Hematopoietic multipotent progenitor cell treated with erythropoietin and hydrocortisone succinate and interleukin-3 and kit ligand, for 17 days (in vitro differentiated cells): Measurements from ENCODE around the gene CHRNA9.

Experiments used
- DNase-seq: peaks from one replicate; pipeline ENCODE4 v3.0.0-alpha.2; 2015; ENCODE audit warnings: low spot score

The CHRNA9 gene

GRCh38 chr4:40340030-40340429 is 4.9 kb downstream of the CHRNA9 start:
- no peak for DNase-seq

GRCh38 chr4:40347472-40347871 is 12.3 kb downstream of the CHRNA9 start:
- no peak for DNase-seq

GRCh38 chr4:40348000-40348399 is 12.9 kb downstream of the CHRNA9 start:
- DNase-seq: no peak

GRCh38 chr4:40349561-40350198 is 14.5 kb downstream of the CHRNA9 start:
- DNase-seq: no peak

DNA sequence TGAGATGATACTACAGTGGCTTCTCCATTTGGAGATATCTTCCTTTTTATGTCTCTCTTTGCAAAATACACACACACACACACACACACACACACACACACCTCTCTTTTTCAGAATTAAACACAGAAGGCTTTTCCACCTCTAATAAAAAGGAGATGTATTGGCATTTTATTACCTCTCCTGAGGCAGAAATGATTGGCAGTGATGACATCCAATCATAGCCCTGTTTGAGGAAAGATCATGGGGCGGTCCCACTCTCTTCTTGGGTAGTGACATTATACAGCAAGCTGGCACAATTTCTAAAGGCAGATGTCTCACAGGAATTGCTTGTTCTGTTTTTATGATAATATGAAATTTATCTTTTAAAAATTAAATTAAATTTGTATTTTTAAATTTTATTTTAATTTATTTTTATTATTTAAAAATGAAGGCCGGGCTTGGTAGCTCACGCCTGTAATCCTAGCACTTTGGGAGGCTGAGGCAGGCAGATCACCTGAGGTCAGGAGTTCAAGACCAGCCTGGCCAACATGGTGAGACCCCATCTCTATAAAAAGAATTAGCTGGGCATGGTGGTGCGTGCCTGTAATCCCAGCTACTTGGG is 15.6 kb downstream of the CHRNA9 start:
- no peak for DNase-seq

DNA sequence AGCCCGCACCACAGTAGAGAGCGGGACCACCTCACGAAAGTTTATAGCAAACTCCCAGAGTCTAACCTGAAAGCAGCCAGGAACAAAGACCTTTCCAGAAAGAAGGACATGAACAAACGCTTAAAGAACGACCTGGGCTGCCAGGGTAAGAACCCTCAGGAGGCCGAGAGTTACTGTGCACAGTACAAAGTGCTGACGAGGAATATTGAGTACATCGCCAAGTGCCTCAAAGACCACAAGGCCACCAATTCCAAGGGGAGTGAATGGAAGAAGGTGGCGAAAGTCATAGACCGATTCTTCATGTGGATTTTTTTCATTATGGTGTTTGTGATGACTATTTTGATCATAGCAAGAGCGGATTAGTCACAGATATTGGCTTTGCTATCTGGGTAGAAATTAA is 19.0 kb downstream of the CHRNA9 start:
- DNase-seq: no peak

DNA sequence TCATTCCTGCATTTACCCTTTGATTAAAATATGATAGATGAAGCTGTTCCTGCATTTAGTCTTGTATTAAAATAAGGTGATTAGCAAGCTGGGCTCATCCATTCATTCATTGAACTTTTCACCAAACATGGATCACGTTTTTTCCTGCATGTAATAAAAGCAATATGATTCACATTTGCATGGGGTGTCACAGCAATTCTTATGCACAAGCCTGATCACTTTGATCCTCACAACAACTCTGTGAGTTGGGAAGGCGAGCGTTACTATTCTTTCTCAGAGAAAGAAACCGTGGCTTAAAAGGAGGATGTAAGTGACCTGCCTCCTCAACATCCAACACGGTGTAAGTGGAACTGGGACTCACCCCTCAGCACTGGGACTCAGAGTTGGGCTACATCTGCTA is 20.0 kb downstream of the CHRNA9 start:
- no peak for DNase-seq

GRCh38 chr4:40357738-40358137 is 22.6 kb downstream of the CHRNA9 start:
- no peak for DNase-seq

DNA sequence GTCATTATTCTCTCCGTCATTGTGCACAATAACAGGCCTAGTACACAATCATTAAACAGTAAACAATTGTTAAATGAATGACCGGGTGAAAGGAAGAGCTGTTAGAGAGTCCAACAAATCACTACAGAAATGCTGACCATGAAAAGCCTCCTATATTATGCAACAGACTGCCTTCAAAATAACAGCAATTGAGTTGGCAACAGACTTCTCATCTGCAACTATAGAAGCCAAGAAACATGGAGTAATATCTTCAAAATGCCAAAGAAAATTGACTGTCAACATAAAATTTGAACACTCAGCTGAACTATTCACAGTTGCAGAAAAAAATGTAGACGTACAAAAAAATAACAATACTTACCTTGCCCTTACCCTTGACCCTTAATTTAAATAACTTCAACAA is 26.2 kb downstream of the CHRNA9 start:
- DNase-seq: no peak

- DNase-seq: no peak
Observed at GRCh38 chr4:40363382-40363920, 28.3 kb downstream of the CHRNA9 start.

DNA sequence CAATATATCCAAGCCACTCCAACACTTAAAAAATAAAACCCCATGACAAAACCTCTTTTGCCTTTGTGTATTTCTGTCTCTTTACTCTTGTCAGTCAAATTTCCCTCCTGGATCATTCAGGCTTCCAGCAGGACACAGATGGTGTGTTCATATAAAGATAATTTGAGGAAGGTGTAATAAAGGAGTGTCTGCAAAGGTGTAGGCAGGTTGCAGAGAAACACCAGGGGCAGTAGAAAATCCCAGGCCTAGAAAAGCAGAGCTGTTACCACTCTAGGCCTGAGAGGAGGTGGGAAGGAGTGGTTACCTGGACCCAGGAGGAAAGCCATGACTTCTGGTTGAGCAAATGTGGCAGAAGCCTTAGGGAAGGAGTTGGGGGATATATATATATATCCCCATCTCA is 28.8 kb downstream of the CHRNA9 start:
- DNase-seq: no peak

GRCh38 chr4:40365766-40366165 is 30.6 kb downstream of the CHRNA9 start:
- no peak for DNase-seq

- DNase-seq: no peak
Observed at GRCh38 chr4:40367451-40367850, 32.3 kb downstream of the CHRNA9 start.

DNA sequence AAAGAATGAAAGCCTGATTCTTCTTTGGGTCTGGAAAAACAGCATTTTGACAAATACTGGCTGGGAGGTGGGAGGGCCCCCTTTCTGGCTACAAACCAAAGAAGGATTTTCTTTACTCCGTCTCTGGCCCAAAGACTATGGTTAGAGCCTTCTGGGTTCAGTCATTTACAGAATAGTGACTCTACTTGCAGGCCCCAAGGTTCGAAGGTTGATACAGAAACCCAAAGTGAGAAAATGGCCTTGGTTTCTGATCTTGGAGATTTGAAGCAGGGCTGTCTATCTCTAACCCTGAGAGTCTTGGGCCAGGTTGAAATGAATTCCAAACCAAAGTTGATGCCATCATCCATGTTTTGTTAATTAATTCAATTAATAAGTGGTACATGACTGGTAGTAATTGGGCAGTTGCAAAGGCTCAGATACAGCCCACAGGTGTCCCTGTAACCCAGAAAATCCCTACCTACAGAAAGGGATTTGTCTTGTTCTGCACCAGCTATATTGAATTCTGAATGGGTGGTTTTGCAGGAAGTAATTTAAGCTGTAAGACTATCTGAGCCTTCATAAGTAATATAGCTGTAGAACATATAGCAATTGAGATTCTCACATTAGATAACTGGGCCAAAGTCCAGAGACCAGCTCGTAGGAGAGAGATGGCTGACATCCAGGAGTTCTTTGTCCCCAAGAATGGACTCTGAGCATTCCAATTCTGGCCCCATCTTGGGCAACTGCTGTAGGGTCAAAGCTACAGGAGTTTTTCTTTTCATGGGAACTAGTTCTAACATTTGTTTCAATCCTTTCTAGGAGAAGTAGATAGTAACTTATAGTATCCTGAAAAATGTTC is 34.5 kb downstream of the CHRNA9 start:
- DNase-seq: no peak

DNA sequence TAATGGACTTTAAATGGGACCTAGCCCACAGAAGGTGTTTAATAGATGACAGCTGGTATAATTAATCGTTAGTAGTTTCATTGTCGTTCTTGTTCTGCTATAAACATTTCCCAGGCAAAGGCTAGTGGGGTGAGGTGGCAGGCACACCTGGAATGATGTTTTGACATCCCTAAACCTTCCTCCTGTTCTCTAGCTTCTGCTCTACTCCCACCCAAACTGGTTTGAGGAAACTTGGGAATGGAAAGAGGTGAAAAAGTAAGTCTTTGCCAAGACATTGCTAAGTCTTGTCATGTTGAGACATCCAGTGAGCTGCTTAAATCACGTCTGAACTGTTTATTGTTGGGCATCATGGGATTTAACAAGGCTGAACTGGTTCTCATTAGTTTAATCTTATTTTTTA is 37.5 kb downstream of the CHRNA9 start:
- DNase-seq: no peak

GRCh38 chr4:40373636-40374035 is 38.5 kb downstream of the CHRNA9 start:
- no peak for DNase-seq

DNA sequence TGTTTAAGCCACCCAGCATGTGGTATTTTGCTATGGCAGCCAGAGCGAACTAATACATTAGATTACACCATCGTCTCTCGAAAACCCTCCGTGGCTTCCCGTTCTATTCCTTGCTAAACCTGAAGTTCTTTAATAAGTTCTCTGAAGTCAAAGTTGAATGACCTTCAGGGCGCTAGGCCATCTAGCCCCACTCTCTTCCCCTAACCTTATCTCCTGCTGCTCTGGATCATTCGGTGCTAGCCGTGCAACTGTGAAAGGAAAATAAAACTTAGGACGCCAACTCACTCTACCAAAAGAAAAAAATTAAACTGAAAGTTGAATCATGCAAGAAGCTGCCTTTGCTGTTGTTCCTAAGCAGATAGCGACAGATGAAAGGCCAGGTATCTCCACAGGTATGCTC is 40.0 kb downstream of the CHRNA9 start:
- no peak for DNase-seq

- DNase-seq: no peak
Observed at GRCh38 chr4:40375620-40376019, 40.5 kb downstream of the CHRNA9 start.

DNA sequence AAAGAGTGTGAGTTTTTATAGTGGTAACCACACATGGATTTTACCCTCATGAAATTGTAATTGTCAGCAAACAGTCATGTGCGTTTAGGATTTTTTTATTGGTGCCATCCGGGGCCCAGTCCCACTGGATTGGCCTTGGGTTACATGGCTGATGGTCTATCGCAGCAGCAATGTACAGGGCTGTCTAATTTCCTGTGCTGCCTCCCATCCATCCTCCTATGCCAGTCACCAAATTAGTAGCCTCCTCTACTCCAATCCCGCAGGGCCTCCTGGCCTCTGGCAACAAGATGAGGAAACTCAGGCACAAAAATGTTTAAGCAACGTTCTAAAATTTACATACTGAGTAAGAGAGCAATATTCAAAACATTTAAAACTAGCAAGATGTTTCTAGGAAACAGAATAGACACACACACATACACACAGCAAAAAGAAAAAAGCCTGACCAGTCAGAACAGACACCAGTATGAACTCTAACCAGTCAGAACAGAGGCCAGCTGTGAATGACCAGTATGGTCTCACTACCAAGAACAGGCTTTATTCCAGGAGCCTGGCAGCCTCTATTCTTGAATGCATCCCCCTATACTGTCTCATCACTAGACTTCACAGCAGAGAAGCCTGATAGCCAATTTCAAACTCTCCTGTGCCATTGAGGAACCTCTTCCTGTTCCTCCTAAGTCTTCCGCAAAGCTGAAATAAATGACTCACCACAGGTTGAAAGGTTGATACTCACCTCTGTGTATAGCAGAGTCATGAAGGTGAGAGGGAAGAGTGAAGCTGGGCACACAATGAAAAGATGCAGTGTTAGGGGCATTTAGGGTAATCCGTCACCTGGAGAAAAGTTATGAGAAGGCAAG is 42.6 kb downstream of the CHRNA9 start:
- no peak for DNase-seq

DNA sequence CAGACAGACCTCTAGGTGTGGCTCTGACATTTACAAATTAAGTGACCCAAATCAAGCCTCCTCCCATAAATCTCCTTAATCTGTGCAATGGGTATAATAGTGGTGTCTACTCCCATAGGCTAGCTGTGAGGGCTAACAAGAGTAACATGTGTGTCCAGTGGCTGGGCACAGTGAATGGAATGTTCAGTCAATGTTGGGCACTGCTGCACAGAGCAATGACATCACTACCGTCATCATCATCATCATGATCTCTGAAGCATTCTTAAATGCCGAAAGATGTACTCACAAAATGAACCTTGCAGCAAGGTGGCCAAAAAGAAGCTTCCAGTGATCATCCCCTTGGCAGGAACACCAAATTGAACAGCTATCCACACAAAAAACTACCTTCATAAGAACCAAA is 43.5 kb downstream of the CHRNA9 start:
- no peak for DNase-seq

- DNase-seq: no peak
Observed at GRCh38 chr4:40379248-40379647, 44.1 kb downstream of the CHRNA9 start.

- DNase-seq: no peak
Observed at GRCh38 chr4:40380647-40381046, 45.5 kb downstream of the CHRNA9 start.
